ENCODE data around the gene OR52J3.

The OR52J3 gene

DNA sequence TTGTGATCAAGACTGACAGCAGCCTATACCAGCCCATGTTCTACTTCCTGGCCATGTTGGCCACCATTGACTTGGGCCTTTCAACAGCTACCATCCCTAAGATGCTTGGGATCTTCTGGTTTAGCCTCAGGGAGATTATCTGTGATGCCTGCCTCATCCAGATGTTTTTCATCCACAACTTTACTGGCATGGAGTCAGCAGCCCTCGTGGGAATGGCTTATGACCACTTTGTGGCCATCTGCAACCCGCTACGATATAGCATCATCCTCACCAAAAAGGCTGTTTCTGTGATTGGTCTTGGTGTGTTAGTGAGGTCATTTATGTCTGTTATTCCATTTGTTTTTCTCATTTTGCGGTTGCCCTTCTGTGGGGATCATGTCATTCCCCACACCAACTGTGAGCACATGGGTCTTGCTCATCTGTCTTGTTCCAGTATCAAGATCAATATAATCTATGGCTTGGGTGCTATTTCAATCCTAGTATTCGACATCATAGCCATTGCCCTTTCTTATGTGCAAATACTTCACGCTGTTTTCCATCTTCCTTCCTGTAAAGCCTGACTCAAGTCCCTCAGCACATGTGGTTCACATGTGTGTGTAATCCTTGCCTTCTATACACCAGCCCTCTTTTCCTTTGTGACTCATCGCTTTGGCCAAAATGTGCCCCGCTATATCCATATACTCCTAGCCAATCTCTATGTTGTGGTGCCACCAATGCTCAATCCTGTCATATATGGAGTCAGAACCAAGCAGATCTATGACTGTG lies 46.7 kb downstream of the OR52J3 start (continued):
- TF ChIP-seq SETDB1 (IDR thresholded peaks at IDR 0.05; ENCODE audit: insufficient read length, low read length) (no peak), ZNF677 (tag by site-specific recombination; IDR thresholded peaks at IDR 0.05) (no peak), ZBTB1 (tag by site-specific recombination; IDR thresholded peaks at IDR 0.05) (no peak), ZFP41 (tag by site-specific recombination; IDR thresholded peaks at IDR 0.05; ENCODE audit: borderline replicate concordance) (no peak)
- TF ChIP-seq, protein P1, sequence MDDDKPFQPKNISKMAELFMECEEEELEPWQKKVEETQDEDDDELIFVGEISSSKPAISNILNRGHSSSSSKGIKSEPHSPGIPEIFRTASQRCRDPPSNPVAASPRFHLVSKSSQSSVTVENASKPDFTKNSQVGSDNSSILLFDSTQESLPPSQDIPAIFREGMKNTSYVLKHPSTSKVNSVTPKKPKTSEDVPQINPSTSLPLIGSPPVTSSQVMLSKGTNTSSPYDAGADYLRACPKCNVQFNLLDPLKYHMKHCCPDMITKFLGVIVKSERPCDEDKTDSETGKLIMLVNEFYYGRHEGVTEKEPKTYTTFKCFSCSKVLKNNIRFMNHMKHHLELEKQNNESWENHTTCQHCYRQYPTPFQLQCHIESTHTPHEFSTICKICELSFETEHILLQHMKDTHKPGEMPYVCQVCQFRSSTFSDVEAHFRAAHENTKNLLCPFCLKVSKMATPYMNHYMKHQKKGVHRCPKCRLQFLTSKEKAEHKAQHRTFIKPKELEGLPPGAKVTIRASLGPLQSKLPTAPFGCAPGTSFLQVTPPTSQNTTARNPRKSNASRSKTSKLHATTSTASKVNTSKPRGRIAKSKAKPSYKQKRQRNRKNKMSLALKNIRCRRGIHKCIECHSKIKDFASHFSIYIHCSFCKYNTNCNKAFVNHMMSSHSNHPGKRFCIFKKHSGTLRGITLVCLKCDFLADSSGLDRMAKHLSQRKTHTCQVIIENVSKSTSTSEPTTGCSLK (tag by site-specific recombination; IDR thresholded peaks at IDR 0.05): no peak
- TF ChIP-seq, protein P2, sequence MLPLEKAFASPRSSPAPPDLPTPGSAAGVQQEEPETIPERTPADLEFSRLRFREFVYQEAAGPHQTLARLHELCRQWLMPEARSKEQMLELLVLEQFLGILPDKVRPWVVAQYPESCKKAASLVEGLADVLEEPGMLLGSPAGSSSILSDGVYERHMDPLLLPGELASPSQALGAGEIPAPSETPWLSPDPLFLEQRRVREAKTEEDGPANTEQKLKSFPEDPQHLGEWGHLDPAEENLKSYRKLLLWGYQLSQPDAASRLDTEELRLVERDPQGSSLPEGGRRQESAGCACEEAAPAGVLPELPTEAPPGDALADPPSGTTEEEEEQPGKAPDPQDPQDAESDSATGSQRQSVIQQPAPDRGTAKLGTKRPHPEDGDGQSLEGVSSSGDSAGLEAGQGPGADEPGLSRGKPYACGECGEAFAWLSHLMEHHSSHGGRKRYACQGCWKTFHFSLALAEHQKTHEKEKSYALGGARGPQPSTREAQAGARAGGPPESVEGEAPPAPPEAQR (tag by site-specific recombination; IDR thresholded peaks at IDR 0.05): no peak
- TF ChIP-seq, protein P3, sequence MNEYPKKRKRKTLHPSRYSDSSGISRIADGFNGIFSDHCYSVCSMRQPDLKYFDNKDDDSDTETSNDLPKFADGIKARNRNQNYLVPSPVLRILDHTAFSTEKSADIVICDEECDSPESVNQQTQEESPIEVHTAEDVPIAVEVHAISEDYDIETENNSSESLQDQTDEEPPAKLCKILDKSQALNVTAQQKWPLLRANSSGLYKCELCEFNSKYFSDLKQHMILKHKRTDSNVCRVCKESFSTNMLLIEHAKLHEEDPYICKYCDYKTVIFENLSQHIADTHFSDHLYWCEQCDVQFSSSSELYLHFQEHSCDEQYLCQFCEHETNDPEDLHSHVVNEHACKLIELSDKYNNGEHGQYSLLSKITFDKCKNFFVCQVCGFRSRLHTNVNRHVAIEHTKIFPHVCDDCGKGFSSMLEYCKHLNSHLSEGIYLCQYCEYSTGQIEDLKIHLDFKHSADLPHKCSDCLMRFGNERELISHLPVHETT (tag by site-specific recombination; IDR thresholded peaks at IDR 0.05): no peak
- TF ChIP-seq, protein P4, sequence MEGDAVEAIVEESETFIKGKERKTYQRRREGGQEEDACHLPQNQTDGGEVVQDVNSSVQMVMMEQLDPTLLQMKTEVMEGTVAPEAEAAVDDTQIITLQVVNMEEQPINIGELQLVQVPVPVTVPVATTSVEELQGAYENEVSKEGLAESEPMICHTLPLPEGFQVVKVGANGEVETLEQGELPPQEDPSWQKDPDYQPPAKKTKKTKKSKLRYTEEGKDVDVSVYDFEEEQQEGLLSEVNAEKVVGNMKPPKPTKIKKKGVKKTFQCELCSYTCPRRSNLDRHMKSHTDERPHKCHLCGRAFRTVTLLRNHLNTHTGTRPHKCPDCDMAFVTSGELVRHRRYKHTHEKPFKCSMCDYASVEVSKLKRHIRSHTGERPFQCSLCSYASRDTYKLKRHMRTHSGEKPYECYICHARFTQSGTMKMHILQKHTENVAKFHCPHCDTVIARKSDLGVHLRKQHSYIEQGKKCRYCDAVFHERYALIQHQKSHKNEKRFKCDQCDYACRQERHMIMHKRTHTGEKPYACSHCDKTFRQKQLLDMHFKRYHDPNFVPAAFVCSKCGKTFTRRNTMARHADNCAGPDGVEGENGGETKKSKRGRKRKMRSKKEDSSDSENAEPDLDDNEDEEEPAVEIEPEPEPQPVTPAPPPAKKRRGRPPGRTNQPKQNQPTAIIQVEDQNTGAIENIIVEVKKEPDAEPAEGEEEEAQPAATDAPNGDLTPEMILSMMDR (tag by site-specific recombination; IDR thresholded peaks at IDR 0.05): no peak

DNA sequence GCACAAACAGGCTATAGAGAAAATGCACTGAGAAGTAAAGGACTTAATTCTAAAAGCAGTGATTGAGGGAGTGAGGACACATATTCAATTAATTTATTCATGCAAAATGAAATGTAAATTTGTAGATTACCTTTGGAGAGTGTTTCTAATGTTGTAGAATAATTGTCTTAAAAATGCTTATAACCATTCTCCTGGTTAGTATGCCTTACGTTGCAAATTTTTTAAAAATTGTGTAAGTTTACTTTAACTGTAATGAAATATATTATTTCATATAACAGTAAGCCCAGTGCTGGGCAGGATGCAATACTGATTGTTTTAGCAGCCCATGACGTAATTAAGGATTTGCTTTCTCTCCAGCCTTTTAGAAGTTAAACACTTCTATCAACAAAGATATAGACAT lies 49.7 kb downstream of the OR52J3 start:
- no peak overlapping the region for H3K4me3 ChIP-seq (ENCODE audit: low read depth, low read length)
- CTCF ChIA-PET: no interaction called here

More for the DNA sequence above, 49.7 kb downstream of the OR52J3 start:
- Histone ChIP-seq H3K36me3 (ENCODE audit: control insufficient read depth in 2 of 2, insufficient read depth in 1 of 2, low read length in 2 of 2) (no peaks in the 10 kb centered on the region), H3K27ac (ENCODE audit: extremely low read depth, low read depth, low read length) (no peak overlapping the region), H3K4me1 (ENCODE audit: control insufficient read depth, insufficient read depth, low read length) (no peaks in the 10 kb centered on the region), H3K9me3 (ENCODE audit: control insufficient read depth, insufficient read depth, low read depth, low read length) (no peaks in the 10 kb centered on the region)
- no peak for TF ChIP-seq ZSCAN30 (tag by site-specific recombination; IDR thresholded peaks at IDR 0.05)
- TF ChIP-seq ZNF335 (tag by site-specific recombination; conservative IDR thresholded peaks at IDR 0.05): no peak
- no peak for TF ChIP-seq ZNF37A (tag by site-specific recombination; IDR thresholded peaks at IDR 0.05)
- no peak for TF ChIP-seq ZXDB (tag by site-specific recombination; IDR thresholded peaks at IDR 0.05)
- TF ChIP-seq, protein P5, sequence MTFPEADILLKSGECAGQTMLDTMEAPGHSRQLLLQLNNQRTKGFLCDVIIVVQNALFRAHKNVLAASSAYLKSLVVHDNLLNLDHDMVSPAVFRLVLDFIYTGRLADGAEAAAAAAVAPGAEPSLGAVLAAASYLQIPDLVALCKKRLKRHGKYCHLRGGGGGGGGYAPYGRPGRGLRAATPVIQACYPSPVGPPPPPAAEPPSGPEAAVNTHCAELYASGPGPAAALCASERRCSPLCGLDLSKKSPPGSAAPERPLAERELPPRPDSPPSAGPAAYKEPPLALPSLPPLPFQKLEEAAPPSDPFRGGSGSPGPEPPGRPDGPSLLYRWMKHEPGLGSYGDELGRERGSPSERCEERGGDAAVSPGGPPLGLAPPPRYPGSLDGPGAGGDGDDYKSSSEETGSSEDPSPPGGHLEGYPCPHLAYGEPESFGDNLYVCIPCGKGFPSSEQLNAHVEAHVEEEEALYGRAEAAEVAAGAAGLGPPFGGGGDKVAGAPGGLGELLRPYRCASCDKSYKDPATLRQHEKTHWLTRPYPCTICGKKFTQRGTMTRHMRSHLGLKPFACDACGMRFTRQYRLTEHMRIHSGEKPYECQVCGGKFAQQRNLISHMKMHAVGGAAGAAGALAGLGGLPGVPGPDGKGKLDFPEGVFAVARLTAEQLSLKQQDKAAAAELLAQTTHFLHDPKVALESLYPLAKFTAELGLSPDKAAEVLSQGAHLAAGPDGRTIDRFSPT (tag by site-specific recombination; IDR thresholded peaks at IDR 0.05): no peak
- TF ChIP-seq, protein P6, sequence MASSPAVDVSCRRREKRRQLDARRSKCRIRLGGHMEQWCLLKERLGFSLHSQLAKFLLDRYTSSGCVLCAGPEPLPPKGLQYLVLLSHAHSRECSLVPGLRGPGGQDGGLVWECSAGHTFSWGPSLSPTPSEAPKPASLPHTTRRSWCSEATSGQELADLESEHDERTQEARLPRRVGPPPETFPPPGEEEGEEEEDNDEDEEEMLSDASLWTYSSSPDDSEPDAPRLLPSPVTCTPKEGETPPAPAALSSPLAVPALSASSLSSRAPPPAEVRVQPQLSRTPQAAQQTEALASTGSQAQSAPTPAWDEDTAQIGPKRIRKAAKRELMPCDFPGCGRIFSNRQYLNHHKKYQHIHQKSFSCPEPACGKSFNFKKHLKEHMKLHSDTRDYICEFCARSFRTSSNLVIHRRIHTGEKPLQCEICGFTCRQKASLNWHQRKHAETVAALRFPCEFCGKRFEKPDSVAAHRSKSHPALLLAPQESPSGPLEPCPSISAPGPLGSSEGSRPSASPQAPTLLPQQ (tag by site-specific recombination; IDR thresholded peaks at IDR 0.05): no peak
- no peak for TF ChIP-seq ZNF10 (tag by site-specific recombination; IDR thresholded peaks at IDR 0.05)
- TF ChIP-seq ZNF624 (tag by site-specific recombination; IDR thresholded peaks at IDR 0.05): no peak
- TF ChIP-seq ZNF843 (tag by site-specific recombination; IDR thresholded peaks at IDR 0.05): no peak
- POLR2A ChIA-PET: no interaction called here

Measured in HEK293 (cell line).